Mononuclear cell (primary cell): Measurements from ENCODE around the gene ARAF. TPM values are rescaled to one million over a fixed set of nuclear protein-coding genes. Genes with fewer than 3 reads are reported as not detected.

Experiments
- H3K27me3 ChIP-seq: 2 replicates; pipeline ENCODE4 v1.6.0; 2011; ENCODE audit warnings: low read length, control low read depth; ENCODE audit not compliant: insufficient read depth
- H3K4me1 ChIP-seq: 2 replicates; pipeline ENCODE4 v1.5.1; 2011; ENCODE audit warnings: mild to moderate bottlenecking, low read length, control low read depth; ENCODE audit not compliant: insufficient read depth
- H3K4me3 ChIP-seq: 2 replicates; pipeline ENCODE4 v1.5.1; 2011; ENCODE audit warnings: mild to moderate bottlenecking, low read length, moderate library complexity
- H3K9me3 ChIP-seq: 2 replicates; pipeline ENCODE4 v1.5.1; 2011; ENCODE audit warnings: low read depth, mild to moderate bottlenecking, control low read depth, low read length
- total RNA-seq: library from RNA; depleted of rRNA; stranded (reverse); fragments of >200 nt; gene quantifications from one replicate; pipeline ENCODE4 v1.2.3, GENCODE V29; 2012

Gene ARAF
- total RNA-seq, 1 donor, result 48.4 TPM

GRCh38 chrX:47614618-47615017 lies 53.6 kb downstream of the ARAF start:
- peaks cover 4% of the 10 kb centered on the region for H3K4me1 ChIP-seq
- no peak overlapping the region for H3K4me3 ChIP-seq
- no peaks in the 10 kb centered on the region for H3K27me3 ChIP-seq
- H3K9me3 ChIP-seq, result no peaks in the 10 kb centered on the region

- no peaks in the 10 kb centered on the region for H3K9me3 ChIP-seq
- H3K4me3 ChIP-seq, result no peak overlapping the region
- no peaks in the 10 kb centered on the region for H3K27me3 ChIP-seq
- H3K4me1 ChIP-seq, result peaks cover 16% of the 10 kb centered on the region
Observed at GRCh38 chrX:47618923-47619485, 58.0 kb downstream of the ARAF start.

DNA sequence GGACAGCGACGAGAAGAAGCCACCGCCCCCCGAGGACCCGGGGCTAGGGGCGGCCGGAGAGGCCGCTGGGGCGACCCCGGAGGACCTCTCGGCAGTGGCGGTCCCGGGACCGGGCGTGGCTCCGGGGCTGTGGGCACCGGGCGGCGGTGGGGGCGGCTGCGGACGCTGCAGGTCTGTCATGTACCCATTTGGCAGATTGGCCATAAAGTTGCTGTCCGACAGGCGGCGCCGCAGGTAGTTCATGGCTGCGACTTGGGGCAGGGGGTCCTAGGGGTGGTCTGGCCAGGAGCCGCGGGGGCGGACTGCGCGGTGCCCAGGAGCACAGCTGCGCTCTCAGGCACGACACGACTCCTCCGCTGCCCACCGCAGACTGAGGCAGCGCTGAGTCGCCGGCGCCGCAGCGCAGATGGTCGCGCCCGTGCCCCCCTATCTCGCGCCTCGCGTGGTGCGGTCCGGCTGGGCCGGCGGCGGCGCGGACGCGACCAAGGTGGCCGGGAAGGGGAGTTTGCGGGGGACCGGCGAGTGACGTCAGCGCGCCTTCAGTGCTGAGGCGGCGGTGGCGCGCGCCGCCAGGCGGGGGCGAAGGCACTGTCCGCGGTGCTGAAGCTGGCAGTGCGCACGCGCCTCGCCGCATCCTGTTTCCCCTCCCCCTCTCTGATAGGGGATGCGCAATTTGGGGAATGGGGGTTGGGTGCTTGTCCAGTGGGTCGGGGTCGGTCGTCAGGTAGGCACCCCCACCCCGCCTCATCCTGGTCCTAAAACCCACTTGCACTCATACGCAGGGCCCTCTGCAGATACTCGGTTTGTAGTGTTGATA lies 58.7 kb downstream of the ARAF start, which contains the start of gene SYN1:
Gene SYN1 (minus strand): TSS at position 372 of the 817 bp plus-strand sequence. CDS start 129 bp downstream, at position 243.
- H3K9me3 ChIP-seq, result no peaks in the 10 kb centered on the region
- H3K27me3 ChIP-seq, result no peaks in the 10 kb centered on the region
- H3K4me3 ChIP-seq, result peak within 1 kb of the TSS; percentile 6
- peaks cover 18% of the 10 kb centered on the region for H3K4me1 ChIP-seq

- H3K27me3 ChIP-seq, result no peaks in the 10 kb centered on the region
- H3K9me3 ChIP-seq, result no peaks in the 10 kb centered on the region
- no peak overlapping the region for H3K4me3 ChIP-seq
- peaks cover 18% of the 10 kb centered on the region for H3K4me1 ChIP-seq
Observed at GRCh38 chrX:47620303-47620685, 59.3 kb downstream of the ARAF start.

Other genes starting within 250 kb of the ARAF start
- 0.63 TPM for gene ZNF157, start 190.6 kb upstream of the ARAF start, total RNA-seq
- 3.9 TPM for gene ZNF41, start 78.0 kb upstream of the ARAF start, total RNA-seq
- 70.5 TPM for gene TIMP1, start 21.2 kb downstream of the ARAF start, total RNA-seq
- gene SYN1, start 58.7 kb downstream of the ARAF start, total RNA-seq, result 0.21 TPM
- gene CFP, start 68.7 kb downstream of the ARAF start, total RNA-seq, result 139 TPM
- 19.3 TPM for gene ELK1, start 89.4 kb downstream of the ARAF start, total RNA-seq
- gene UXT, start 98.0 kb downstream of the ARAF start, total RNA-seq, result 176 TPM